Mucosa of rectum (tissue), 2 donors: ENCODE results near the gene WDR82.

ENCODE experiments used
- H3K27ac ChIP-seq, 2 donors: one replicate each; pipeline ENCODE4 v1.7.0; 2013; ENCODE audit warnings: inconsistent platforms in 2 of 2, low read depth in 2 of 2, low read length in 2 of 2
- H3K27me3 ChIP-seq, 2 donors: one replicate each; pipeline ENCODE4 v1.7.0; 2013; ENCODE audit warnings: low read length in 2 of 2; ENCODE audit not compliant: control insufficient read depth in 2 of 2, insufficient read depth in 2 of 2
- H3K36me3 ChIP-seq, 2 donors: one replicate each; pipeline ENCODE4 v1.7.0; 2013; ENCODE audit warnings: low read length in 2 of 2; ENCODE audit not compliant: control insufficient read depth in 2 of 2, insufficient read depth in 2 of 2
- H3K4me1 ChIP-seq, 2 donors: one replicate each; pipeline ENCODE4 v1.7.0; 2013; ENCODE audit warnings: low read length in 2 of 2, mild to moderate bottlenecking in 1 of 2; ENCODE audit not compliant: control insufficient read depth in 2 of 2, insufficient read depth in 2 of 2
- H3K4me3 ChIP-seq, 2 donors: one replicate each; pipeline ENCODE4 v1.7.0; 2013; ENCODE audit warnings: low read length in 2 of 2
- H3K9ac ChIP-seq, 2 donors: one replicate each; pipeline ENCODE4 v1.7.0; 2013; ENCODE audit warnings: low read length in 2 of 2, low read depth in 1 of 2, mild to moderate bottlenecking in 1 of 2
- H3K9me3 ChIP-seq, 2 donors: one replicate each; pipeline ENCODE4 v1.7.0; 2013; ENCODE audit warnings: low read length in 2 of 2; ENCODE audit not compliant: control insufficient read depth in 2 of 2
- donor health status: healthy.
- donor health status: Normal muscosa, but diverticular disease.

The WDR82 gene

DNA sequence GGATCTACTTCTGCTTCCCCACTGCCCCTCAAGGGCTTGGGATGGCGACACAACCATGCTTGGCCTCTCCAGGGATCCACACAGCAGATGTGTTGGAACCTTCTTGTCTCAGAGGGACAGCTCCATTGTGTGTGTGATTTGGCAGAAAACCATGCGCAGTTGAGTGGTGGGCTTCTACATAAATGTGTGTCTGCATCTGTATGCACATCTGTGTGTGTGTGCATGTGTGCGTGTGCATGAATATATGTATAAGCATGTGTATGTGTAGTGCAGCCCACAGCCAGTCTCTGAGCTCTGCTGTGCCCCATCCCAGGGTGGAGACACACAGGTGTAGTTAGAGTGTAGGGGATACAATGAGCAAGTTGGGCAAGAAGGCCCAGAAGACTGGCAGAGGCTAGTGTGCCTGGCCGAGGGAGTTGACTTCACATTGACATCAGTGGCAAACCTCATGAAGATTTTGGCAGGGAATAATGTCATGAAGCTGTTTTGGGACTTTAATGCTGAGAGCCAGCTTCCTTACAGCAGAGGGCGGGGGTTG, 17.3 kb upstream of the WDR82 start:
- peaks cover 9 to 10% of the 10 kb centered on the region in 2 donors for H3K4me1 ChIP-seq
- no peak overlapping the region for H3K9ac ChIP-seq
- no peak overlapping the region for H3K27ac ChIP-seq
- H3K36me3 ChIP-seq, result peaks cover 12 to 36% of the 10 kb centered on the region in 2 donors
- no peak overlapping the region for H3K4me3 ChIP-seq
- H3K9me3 ChIP-seq, result no peaks in the 10 kb centered on the region
- no peaks in the 10 kb centered on the region for H3K27me3 ChIP-seq

DNA sequence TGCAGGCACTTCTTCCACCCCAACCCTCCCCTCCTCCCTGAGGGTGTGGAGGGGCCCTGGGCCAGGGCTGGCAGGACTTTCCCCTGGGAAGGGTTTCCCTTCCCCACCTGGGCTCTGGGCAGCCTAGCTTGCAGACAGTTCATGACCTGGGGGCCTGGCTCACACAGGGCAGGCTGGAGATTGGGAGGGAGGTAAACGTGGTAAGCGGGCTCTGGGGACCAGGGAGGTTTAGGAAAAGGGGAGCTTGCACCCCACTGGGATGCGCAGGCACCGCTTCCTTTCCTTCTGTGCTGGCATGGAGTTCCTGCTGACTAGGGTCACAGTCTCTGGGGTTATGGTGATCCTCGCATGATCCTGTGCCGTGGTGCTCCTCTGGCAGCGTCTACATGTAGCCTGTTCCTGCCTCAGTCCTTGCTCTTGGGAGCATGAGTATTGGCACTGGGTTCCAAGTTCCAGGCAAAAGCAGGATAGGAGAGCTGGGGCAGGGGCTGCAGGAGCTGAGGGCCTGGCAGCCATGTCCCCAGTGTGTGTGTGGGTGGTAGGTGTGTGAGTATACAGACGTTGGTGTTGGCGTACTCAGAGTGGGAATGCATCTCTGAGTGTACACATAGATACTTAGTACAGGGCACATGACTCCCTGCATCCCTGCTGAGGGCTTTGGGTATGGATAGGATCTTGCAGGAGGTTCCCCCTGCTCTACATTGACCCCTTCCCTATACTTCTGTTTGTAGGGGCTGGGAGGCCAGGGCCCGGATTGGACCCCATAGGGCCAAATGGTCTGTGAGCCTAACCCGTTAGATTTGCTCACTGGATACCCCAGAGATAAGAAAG, 16.1 kb upstream of the WDR82 start:
- peaks cover 18 to 22% of the 10 kb centered on the region in 2 donors for H3K4me1 ChIP-seq
- H3K27ac ChIP-seq, result no peak overlapping the region
- H3K9ac ChIP-seq, result no peak overlapping the region
- H3K27me3 ChIP-seq, result no peaks in the 10 kb centered on the region
- H3K36me3 ChIP-seq, result peaks cover 12 to 36% of the 10 kb centered on the region in 2 donors
- H3K9me3 ChIP-seq, result no peaks in the 10 kb centered on the region
- H3K4me3 ChIP-seq, result no peak overlapping the region

DNA sequence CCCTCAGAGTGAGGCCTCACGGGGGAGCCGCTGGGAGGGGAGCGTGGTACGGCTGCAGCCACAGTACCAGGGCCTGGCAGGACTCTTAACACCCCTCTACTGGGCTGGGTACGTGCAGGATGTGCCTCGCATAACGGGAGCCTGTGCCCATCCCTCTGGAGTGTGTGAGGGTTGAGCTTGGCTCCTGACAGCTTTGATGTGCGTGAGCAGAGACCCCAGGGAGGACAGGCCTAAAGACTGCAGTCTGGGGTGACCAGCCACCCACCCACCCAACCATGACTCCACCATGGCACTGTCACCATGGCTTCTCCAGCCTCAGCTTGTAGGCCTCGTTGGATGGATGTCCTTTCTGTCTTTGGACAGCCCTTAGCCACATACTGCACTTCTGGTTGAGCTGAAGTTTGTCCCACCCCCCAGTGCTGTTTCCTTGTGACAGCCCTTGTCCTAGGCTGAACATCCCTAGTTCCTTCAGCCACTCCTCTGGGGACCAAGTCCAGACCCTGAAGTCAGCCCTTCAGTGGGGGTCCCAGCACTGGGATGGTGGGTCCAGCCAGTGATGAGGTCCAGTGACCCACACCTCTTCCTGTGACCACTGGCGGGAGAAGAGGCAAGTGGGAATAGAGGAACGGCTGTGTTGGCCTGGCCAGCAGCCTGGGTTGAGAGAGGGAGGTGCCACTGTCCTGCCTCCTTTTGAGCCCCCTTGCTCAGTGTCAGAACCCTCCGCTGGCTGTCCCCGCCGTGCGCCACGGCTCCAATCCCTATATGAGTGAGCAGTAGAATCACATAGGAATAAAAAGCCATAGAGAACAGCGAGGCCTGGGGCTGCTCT, 15.3 kb upstream of the WDR82 start:
- H3K9ac ChIP-seq, result no peak overlapping the region
- no peak overlapping the region for H3K4me3 ChIP-seq
- no peak overlapping the region for H3K27ac ChIP-seq
- peaks cover 26 to 31% of the 10 kb centered on the region in 2 donors for H3K4me1 ChIP-seq
- H3K27me3 ChIP-seq, result no peaks in the 10 kb centered on the region
- H3K9me3 ChIP-seq, result no peaks in the 10 kb centered on the region
- H3K36me3 ChIP-seq, result peaks cover 12 to 36% of the 10 kb centered on the region in 2 donors

DNA sequence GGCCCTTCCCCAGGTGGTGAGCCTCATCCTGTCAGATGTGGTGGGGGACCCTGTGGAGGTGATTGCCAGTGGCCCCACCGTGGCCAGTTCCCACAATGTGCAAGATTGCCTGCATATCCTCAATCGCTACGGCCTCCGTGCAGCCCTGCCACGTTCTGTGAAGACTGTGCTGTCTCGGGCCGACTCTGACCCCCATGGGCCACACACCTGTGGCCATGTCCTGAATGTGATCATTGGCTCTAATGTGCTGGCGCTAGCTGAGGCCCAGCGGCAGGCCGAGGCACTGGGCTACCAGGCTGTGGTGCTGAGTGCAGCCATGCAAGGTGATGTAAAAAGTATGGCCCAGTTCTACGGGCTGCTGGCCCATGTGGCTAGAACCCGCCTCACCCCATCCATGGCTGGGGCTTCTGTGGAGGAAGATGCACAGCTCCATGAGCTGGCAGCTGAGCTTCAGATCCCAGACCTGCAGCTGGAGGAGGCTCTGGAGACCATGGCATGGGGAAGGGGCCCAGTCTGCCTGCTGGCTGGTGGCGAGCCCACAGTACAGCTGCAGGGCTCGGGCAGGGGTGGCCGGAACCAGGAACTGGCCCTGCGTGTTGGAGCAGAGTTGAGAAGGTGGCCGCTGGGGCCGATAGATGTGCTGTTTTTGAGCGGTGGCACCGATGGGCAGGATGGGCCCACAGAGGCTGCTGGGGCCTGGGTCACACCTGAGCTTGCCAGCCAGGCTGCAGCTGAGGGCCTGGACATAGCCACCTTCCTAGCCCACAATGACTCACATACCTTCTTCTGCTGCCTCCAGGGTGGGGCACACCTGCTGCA, 14.0 kb upstream of the WDR82 start:
- peaks cover 12 to 36% of the 10 kb centered on the region in 2 donors for H3K36me3 ChIP-seq
- H3K9ac ChIP-seq, result no peak overlapping the region
- H3K27me3 ChIP-seq, result no peaks in the 10 kb centered on the region
- H3K9me3 ChIP-seq, result no peaks in the 10 kb centered on the region
- H3K4me3 ChIP-seq, result no peak overlapping the region
- H3K27ac ChIP-seq, result no peak overlapping the region
- peaks cover 30 to 36% of the 10 kb centered on the region in 2 donors for H3K4me1 ChIP-seq

DNA sequence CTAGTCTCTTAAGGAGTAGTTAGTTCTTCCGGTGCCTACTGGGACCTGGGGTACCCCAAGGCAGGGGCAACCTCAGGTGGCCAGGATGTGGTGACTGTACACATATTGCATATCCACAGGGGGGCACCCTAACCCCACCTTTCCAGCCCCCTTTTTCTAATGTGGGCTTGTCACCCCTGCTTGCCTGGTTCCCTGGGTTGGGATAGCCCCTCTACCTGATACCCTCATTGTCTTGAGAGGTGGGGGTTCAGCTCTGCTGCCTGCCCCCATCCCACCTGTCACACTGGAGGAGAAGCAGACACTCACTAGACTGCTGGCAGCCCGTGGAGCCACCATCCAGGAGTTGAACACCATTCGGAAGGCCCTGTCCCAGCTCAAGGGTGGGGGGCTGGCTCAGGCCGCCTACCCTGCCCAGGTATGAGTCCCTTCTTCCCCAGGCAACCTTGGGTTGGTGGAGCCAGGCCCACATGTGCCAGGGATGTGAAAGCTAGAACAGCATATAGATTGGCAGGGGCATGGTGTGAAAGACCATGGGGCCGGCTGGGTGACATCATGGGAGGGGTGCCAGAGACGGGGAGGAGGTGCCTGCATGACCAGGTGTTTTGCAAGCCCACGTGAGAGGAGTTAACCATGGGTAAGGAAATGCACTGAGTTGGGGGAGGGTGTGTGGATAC, 13.2 kb upstream of the WDR82 start:
- H3K4me1 ChIP-seq, result peaks cover 38 to 41% of the 10 kb centered on the region in 2 donors
- H3K27ac ChIP-seq, result no peak overlapping the region
- no peaks in the 10 kb centered on the region for H3K9me3 ChIP-seq
- H3K4me3 ChIP-seq, result peak overlapping the region in 1 of 2 donors; percentile 53
- peaks cover 12 to 36% of the 10 kb centered on the region in 2 donors for H3K36me3 ChIP-seq
- H3K27me3 ChIP-seq, result no peaks in the 10 kb centered on the region
- H3K9ac ChIP-seq, result no peak overlapping the region

DNA sequence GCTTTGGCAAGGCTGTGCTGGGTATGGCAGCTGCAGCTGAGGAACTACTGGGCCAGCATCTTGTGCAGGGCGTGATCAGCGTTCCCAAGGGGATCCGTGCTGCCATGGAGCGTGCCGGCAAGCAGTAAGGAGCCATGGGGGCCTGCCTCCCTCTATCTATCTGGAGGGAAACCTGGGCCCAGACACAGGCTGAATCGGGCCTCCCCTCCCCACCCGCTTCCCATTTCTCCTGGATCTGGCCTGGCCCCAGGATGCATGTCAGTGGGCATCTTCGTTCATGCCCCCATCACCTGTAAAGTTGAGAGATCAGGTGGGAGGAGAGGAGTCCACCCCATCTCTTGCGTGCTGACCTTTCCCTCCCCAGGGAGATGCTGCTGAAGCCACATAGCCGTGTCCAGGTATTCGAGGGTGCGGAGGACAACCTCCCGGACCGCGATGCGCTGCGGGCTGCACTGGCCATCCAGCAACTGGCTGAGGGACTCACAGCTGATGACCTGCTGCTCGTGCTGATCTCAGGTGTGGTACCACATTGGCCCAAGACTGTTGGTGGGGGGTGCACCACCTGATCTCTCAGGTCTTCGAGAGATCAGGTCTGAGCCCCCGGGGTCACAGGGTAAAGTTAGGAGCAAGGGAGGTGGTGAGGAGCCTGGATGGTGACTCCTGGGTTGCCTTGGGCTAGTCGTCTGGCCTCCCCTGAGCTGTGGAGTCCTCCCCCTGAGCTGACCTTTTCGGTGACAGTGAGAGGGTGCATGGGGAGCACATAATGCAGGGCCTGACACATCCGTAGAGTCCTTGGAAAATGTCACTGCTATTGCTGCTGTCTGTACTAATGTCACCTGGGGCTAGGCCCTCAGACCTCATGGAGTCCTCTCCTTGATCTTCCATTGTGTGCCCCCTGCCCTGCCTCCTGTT, 12.4 kb upstream of the WDR82 start:
- peaks cover 39 to 41% of the 10 kb centered on the region in 2 donors for H3K4me1 ChIP-seq
- no peaks in the 10 kb centered on the region for H3K9me3 ChIP-seq
- peak overlapping the region; percentile 21 to 52 for H3K9ac ChIP-seq
- no peaks in the 10 kb centered on the region for H3K27me3 ChIP-seq
- peak overlapping the region; percentile 38 to 53 for H3K4me3 ChIP-seq
- H3K27ac ChIP-seq, result peak overlapping the region in 1 of 2 donors; percentile 100
- peaks cover 12 to 36% of the 10 kb centered on the region in 2 donors for H3K36me3 ChIP-seq

DNA sequence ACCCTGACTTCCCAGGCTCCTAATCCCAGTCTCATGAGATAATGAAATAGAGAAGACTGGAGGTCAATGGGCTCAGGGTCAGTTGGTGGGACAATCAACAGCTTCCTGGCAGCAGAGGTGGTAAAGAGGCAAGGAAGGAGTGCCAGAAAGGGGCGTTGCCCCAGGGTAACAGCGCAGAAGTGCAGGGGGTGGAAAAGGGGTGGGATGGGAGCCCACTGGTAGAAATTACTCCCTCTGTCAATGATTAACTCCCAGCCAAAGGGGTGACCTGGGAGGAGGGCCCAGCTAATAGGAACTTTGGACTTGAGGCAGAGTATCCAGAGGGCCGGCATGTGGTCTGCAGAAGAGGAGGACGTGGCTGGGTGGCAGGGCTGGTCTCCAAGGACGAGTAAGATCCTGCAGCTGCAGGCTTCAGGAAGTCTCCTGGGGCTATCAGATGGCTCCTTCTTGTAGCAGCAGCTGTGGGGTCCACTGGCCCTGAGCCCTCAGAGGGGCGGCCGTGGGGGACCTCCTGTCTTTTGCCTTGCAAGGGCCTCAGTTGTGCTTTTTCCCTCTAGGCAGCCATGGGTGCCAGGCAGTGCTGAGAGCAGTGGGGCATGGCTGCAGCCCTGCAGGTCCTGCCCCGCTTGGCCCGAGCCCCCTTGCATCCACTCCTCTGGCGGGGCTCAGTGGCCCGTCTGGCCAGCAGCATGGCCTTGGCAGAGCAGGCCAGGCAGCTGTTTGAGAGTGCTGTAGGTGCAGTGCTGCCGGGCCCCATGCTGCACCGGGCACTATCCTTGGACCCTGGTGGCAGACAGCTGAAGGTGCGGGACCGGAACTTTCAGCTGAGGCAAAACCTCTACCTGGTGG, 11.5 kb upstream of the WDR82 start:
- Histone ChIP-seq H3K36me3 (peaks cover 12 to 32% of the 10 kb centered on the region in 2 donors), H3K27me3 (no peaks in the 10 kb centered on the region), H3K4me3 (peak overlapping the region; percentile 38 to 53), H3K9me3 (no peaks in the 10 kb centered on the region), H3K27ac (peak overlapping the region; percentile 100), H3K9ac (peak overlapping the region; percentile 21 to 52), H3K4me1 (peaks cover 41 to 47% of the 10 kb centered on the region in 2 donors)

DNA sequence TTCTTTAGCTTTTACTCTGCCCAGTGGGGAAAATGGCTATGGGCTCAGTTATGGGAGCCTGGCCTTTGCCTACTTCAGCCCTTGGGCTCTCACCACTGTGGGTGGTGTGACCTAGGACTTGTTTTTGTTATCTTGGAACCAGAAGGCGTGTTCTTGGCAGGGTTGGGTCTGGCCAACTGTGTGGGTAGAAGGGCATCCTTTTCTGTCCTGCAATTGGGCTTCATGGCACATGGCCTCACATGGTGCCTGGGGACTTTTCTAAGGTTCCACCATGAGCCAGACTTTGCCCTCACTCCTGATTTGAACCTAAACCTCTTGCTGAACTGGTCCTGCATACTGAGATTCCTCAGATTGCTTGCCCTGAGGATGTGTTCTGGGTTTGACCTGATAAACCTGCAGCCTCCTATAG, 10.9 kb upstream of the WDR82 start:
- Histone ChIP-seq H3K9me3 (no peaks in the 10 kb centered on the region), H3K27me3 (no peaks in the 10 kb centered on the region), H3K9ac (peak overlapping the region in 1 of 2 donors; percentile 3), H3K27ac (peak overlapping the region; percentile 100), H3K4me1 (peaks cover 41 to 53% of the 10 kb centered on the region in 2 donors), H3K36me3 (peaks cover 12 to 26% of the 10 kb centered on the region in 2 donors), H3K4me3 (peak overlapping the region in 1 of 2 donors; percentile 53)
